ENCODE data around the gene MCF2L.

DNA sequence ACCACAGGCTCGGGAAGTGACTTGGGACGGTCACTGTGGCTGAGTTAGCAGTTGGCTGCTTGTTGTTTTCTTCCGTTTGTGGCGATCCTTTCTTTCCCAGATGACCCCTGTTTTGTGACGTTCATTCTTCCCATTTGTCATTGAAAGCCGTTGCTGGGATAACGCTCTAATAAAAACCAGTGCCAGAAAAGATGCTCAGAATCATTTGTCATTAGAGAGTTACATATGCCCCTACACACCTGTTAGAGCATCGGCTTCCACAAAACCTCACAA lies 39.3 kb upstream of the MCF2L start:
- TF ChIP-seq, protein P1, sequence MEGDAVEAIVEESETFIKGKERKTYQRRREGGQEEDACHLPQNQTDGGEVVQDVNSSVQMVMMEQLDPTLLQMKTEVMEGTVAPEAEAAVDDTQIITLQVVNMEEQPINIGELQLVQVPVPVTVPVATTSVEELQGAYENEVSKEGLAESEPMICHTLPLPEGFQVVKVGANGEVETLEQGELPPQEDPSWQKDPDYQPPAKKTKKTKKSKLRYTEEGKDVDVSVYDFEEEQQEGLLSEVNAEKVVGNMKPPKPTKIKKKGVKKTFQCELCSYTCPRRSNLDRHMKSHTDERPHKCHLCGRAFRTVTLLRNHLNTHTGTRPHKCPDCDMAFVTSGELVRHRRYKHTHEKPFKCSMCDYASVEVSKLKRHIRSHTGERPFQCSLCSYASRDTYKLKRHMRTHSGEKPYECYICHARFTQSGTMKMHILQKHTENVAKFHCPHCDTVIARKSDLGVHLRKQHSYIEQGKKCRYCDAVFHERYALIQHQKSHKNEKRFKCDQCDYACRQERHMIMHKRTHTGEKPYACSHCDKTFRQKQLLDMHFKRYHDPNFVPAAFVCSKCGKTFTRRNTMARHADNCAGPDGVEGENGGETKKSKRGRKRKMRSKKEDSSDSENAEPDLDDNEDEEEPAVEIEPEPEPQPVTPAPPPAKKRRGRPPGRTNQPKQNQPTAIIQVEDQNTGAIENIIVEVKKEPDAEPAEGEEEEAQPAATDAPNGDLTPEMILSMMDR (IDR thresholded peaks at IDR 0.05; ENCODE audit: insufficient read depth, low read length, poor library complexity, severe bottlenecking): no peak
- no peak for TF ChIP-seq EZH2phosphoT487 (conservative IDR thresholded peaks at IDR 0.05; ENCODE audit: low read length)
